MM.1S (cell line): ENCODE data around the gene RNF149.

Source experiments
- DNase-seq: peaks from one replicate; pipeline ENCODE4 v3.0.0-alpha.2; 2015
- H2AFZ ChIP-seq: fragments of 300-600 bp; sonication (generic); 2 replicates; pipeline ENCODE4 v1.6.0; 2016; ENCODE audit warnings: antibody characterized with exemption, low read length
- H3F3A ChIP-seq: fragments of 300-600 bp; sonication (generic); 2 replicates; pipeline ENCODE4 v1.6.1; 2016; ENCODE audit warnings: mild to moderate bottlenecking, antibody characterized with exemption, low read length, moderate library complexity, mixed read lengths; ENCODE audit not compliant: insufficient read depth
- H3K27ac ChIP-seq: fragments of 300-600 bp; sonication (generic); 2 replicates; pipeline ENCODE4 v1.5.1; 2016; ENCODE audit warnings: mild to moderate bottlenecking, low read length
- H3K27me3 ChIP-seq: fragments of 300-600 bp; sonication (generic); replicated peaks from 2 replicates; pipeline ENCODE4 v1.6.0; 2016; ENCODE audit warnings: low read length; ENCODE audit not compliant: insufficient read depth
- H3K36me3 ChIP-seq: fragments of 300-600 bp; sonication (generic); replicated peaks from 2 replicates; pipeline ENCODE4 v1.6.1; 2016; ENCODE audit warnings: mild to moderate bottlenecking, low read length, mixed read lengths; ENCODE audit not compliant: insufficient read depth
- H3K4me1 ChIP-seq: fragments of 300-600 bp; sonication (generic); 2 replicates; pipeline ENCODE4 v1.6.1; 2016; ENCODE audit warnings: low read length, mixed read lengths
- H3K4me2 ChIP-seq: fragments of 300-600 bp; sonication (generic); 2 replicates; pipeline ENCODE4 v1.6.0; 2016; ENCODE audit warnings: low read depth, low read length
- H3K4me3 ChIP-seq: fragments of 300-600 bp; sonication (generic); 2 replicates; pipeline ENCODE4 v1.5.1; 2016; ENCODE audit warnings: low read length, mixed read lengths
- H3K79me2 ChIP-seq: fragments of 300-600 bp; sonication (generic); 2 replicates; pipeline ENCODE4 v1.6.1; 2016; ENCODE audit warnings: mixed run types, low read length, mixed read lengths
- H3K9ac ChIP-seq: fragments of 300-600 bp; sonication (generic); 2 replicates; pipeline ENCODE4 v1.6.1; 2016; ENCODE audit warnings: low read length, mixed read lengths
- H3K9me2 ChIP-seq: fragments of 300-600 bp; sonication (generic); replicated peaks from 2 replicates; pipeline ENCODE4 v1.6.1; 2016; ENCODE audit warnings: mild to moderate bottlenecking, low read length, mixed read lengths; ENCODE audit not compliant: insufficient read depth
- H3K9me3 ChIP-seq: fragments of 300-600 bp; sonication (generic); replicated peaks from 2 replicates; pipeline ENCODE4 v1.6.1; 2016; ENCODE audit warnings: mild to moderate bottlenecking, low read length, mixed read lengths; ENCODE audit not compliant: insufficient read depth
- H4K20me1 ChIP-seq: fragments of 300-600 bp; sonication (generic); 2 replicates; pipeline ENCODE4 v1.6.1; 2016; ENCODE audit warnings: mild to moderate bottlenecking, low read length, moderate library complexity, mixed read lengths; ENCODE audit not compliant: insufficient read depth
- CTCF ChIP-seq: fragments of 300-600 bp; sonication (generic); IDR thresholded peaks from 2 replicates; pipeline ENCODE4 v1.5.1; 2016; ENCODE audit warnings: antibody characterized with exemption, low read length, mixed read lengths
- EZH2 ChIP-seq: fragments of 300-600 bp; sonication (generic); optimal IDR thresholded peaks from 2 replicates; pipeline ENCODE3; 2017; ENCODE audit warnings: low read depth, mild to moderate bottlenecking, antibody characterized with exemption, low read length, mixed read lengths
- EZH2phosphoT487 ChIP-seq: fragments of 300-600 bp; sonication (generic); IDR thresholded peaks from 2 replicates; pipeline ENCODE4 v1.6.1; 2018; ENCODE audit warnings: antibody characterized with exemption, low read length

RNF149 gene

GRCh38 chr2:101286684-101287083 is 21.8 kb downstream of the RNF149 start:
- Histone ChIP-seq H3K27ac (no peak overlapping the region), H3K4me1 (no peaks in the 10 kb centered on the region), H3F3A (no peaks in the 10 kb centered on the region; the same call in 1 of the 2 replicates), H3K79me2 (peaks cover 25% of the 10 kb centered on the region), H4K20me1 (no peaks in the 10 kb centered on the region), H3K9me2 (no peaks in the 10 kb centered on the region), H3K9ac (no peak overlapping the region), H3K4me2 (no peak overlapping the region), H3K36me3 (peaks cover 15% of the 10 kb centered on the region; the same call in 1 of the 2 replicates), H3K9me3 (no peaks in the 10 kb centered on the region), H2AFZ (no peak overlapping the region), H3K4me3 (no peak overlapping the region), H3K27me3 (no peaks in the 10 kb centered on the region)
- no peak for TF ChIP-seq EZH2
- no peak for TF ChIP-seq CTCF
- TF ChIP-seq EZH2phosphoT487, result no peak
- DNase-seq, result no peak

- no peak for DNase-seq
- no peak overlapping the region for H3K27ac ChIP-seq
- no peaks in the 10 kb centered on the region for H3K9me2 ChIP-seq
- no peaks in the 10 kb centered on the region for H4K20me1 ChIP-seq
- no peaks in the 10 kb centered on the region; the same call in 1 of the 2 replicates for H3F3A ChIP-seq
- peaks cover 34% of the 10 kb centered on the region for H3K79me2 ChIP-seq
- H3K4me2 ChIP-seq, result no peak overlapping the region
- no peak overlapping the region for H2AFZ ChIP-seq
- no peaks in the 10 kb centered on the region for H3K27me3 ChIP-seq
- H3K9ac ChIP-seq, result no peak overlapping the region
- no peaks in the 10 kb centered on the region for H3K9me3 ChIP-seq
- H3K4me3 ChIP-seq, result no peak overlapping the region
- H3K36me3 ChIP-seq, result peaks cover 16% of the 10 kb centered on the region; the same call in 1 of the 2 replicates
- H3K4me1 ChIP-seq, result no peaks in the 10 kb centered on the region
- TF ChIP-seq EZH2 (no peak), CTCF (no peak)
Observed at GRCh38 chr2:101282980-101283379, 25.5 kb downstream of the RNF149 start.

- no peaks in the 10 kb centered on the region for H3K9me3 ChIP-seq
- no peak overlapping the region for H2AFZ ChIP-seq
- H3F3A ChIP-seq, result no peaks in the 10 kb centered on the region; the same call in 1 of the 2 replicates
- no peaks in the 10 kb centered on the region for H3K9me2 ChIP-seq
- DNase-seq, result no peak
- H3K36me3 ChIP-seq, result peaks cover 12% of the 10 kb centered on the region; the same call in 1 of the 2 replicates
- H3K4me1 ChIP-seq, result no peaks in the 10 kb centered on the region
- H3K27me3 ChIP-seq, result no peaks in the 10 kb centered on the region
- H4K20me1 ChIP-seq, result no peaks in the 10 kb centered on the region
- no peak overlapping the region for H3K4me2 ChIP-seq
- TF ChIP-seq EZH2phosphoT487 (no peak), EZH2 (no peak), CTCF (no peak)
- no peak overlapping the region for H3K4me3 ChIP-seq
- no peak overlapping the region for H3K9ac ChIP-seq
- peaks cover 39% of the 10 kb centered on the region for H3K79me2 ChIP-seq
- no peak overlapping the region for H3K27ac ChIP-seq
Observed at GRCh38 chr2:101281482-101281881, 27.0 kb downstream of the RNF149 start.
